HG02870 (cell line): ENCODE measurements around the gene AIDA.

Experiments used
- ATAC-seq: cut with Tn5 transposase; IDR thresholded peaks from one replicate; pipeline ENCODE4 v1.9.1; 2021; ENCODE audit warnings: mild to moderate bottlenecking, moderate library complexity; ENCODE audit not compliant: unreplicated experiment

The AIDA gene

GRCh38 chr1:222653178-222653827 is 59.0 kb downstream of the AIDA start:
- peak; percentile 87 for ATAC-seq

GRCh38 chr1:222652676-222653075 is 59.6 kb downstream of the AIDA start:
- no peak for ATAC-seq

GRCh38 chr1:222644636-222644980 is 67.7 kb downstream of the AIDA start:
- no peak for ATAC-seq

GRCh38 chr1:222643938-222644635 is 68.2 kb downstream of the AIDA start:
- ATAC-seq = peak; percentile 95

- no peak for ATAC-seq
These were observed 68.7 kb downstream of the AIDA start for GRCh38 chr1:222643606-222643937.

GRCh38 chr1:222642468-222642867 is 69.8 kb downstream of the AIDA start:
- ATAC-seq = no peak

- ATAC-seq = no peak
These were observed 70.9 kb downstream of the AIDA start for GRCh38 chr1:222641269-222641948.

GRCh38 chr1:222634180-222635013 is 77.9 kb downstream of the AIDA start:
- no peak for ATAC-seq

GRCh38 chr1:222632749-222633148 is 79.5 kb downstream of the AIDA start:
- ATAC-seq = no peak

GRCh38 chr1:222631611-222632208 is 80.6 kb downstream of the AIDA start:
- no peak for ATAC-seq

GRCh38 chr1:222629921-222630535 is 82.3 kb downstream of the AIDA start:
- ATAC-seq = no peak

GRCh38 chr1:222627232-222627631 is 85.1 kb downstream of the AIDA start:
- ATAC-seq = no peak

GRCh38 chr1:222624214-222624613 is 88.1 kb downstream of the AIDA start:
- ATAC-seq = no peak

- ATAC-seq = no peak
These were observed 88.8 kb downstream of the AIDA start for GRCh38 chr1:222623458-222623857.

GRCh38 chr1:222622765-222623164 is 89.5 kb downstream of the AIDA start:
- no peak for ATAC-seq

- ATAC-seq = peak; percentile 26
These were observed 91.7 kb downstream of the AIDA start for GRCh38 chr1:222620566-222620965.

- ATAC-seq = no peak
These were observed 93.3 kb downstream of the AIDA start for GRCh38 chr1:222618880-222619596.
